Measurements from ENCODE around the gene MAP3K5. TPM values are rescaled to one million over a fixed set of nuclear protein-coding genes. Genes with fewer than 3 reads are reported as not detected.
"Not testable (repeated sequence)": the region's sequence is repeated elsewhere in the genome, so short reads cannot be mapped to it uniquely, and the experiment has no call there.

MAP3K5 gene
- total RNA-seq, 1 donor from 2014 or later, result 24.4 TPM

DNA sequence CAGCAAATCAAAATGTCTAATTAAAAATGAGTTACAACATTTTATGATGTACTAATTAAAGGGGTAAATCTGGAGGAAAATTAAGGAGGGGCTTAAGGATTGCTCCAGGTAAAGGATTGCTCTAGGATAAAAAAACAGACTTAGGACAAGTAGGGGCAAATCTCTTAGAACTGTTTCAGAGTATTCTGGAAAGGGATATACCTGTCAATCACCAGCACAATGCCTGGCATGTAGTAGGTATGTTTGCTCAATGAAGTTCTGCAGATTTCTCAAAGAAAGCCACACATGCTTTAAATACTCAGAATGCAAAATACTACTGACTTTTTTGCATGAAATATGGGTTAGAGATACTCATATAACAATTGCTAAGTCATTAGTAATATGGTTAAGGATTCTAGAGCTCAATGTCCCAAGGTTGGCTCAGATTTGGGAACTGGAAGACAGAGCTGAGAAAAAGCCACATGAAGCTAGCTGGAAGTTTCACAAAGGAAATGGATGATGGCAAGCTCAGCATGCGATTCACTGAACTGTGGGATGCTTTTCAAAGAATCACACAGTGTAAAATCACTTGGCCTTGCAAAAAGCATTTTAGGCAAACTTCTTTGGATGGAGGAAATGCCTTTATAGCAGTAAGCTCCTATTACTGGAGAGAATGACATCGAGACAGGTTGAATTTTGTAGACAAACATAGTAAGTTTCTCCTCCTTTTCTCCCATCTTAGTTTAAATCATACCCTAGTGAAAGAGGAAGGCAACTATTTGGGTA, 72.8 kb downstream of the MAP3K5 start:
- DNase-seq (no peak), ATAC-seq (ENCODE audit: low read depth) (peak; percentile 41)
- H3K27ac Mint-ChIP-seq, result peak overlapping the region; percentile 86
- no peaks in the 10 kb centered on the region for H3K36me3 Mint-ChIP-seq (ENCODE audit: low read depth)
- intact Hi-C loops (cut with micrococcal nuclease), result loop anchor here (1.0 to 10.0 kb wide), 4 partner anchors 15 to 205 kb away; partner anchors contain the start of gene SLC35D3
- peak overlapping the region; percentile 67 for H3K4me3 Mint-ChIP-seq
- H3K4me1 Mint-ChIP-seq, result peaks cover 72% of the 10 kb centered on the region
- POLR2A ChIA-PET, result interaction anchor here (0.9 to 5.2 kb wide), 3 partner anchors 44 to 72 kb away, joined by 4 to 53 read pairs (median 6); partner anchors contain the start of gene MAP3K5
- TF ChIP-seq, protein P1, sequence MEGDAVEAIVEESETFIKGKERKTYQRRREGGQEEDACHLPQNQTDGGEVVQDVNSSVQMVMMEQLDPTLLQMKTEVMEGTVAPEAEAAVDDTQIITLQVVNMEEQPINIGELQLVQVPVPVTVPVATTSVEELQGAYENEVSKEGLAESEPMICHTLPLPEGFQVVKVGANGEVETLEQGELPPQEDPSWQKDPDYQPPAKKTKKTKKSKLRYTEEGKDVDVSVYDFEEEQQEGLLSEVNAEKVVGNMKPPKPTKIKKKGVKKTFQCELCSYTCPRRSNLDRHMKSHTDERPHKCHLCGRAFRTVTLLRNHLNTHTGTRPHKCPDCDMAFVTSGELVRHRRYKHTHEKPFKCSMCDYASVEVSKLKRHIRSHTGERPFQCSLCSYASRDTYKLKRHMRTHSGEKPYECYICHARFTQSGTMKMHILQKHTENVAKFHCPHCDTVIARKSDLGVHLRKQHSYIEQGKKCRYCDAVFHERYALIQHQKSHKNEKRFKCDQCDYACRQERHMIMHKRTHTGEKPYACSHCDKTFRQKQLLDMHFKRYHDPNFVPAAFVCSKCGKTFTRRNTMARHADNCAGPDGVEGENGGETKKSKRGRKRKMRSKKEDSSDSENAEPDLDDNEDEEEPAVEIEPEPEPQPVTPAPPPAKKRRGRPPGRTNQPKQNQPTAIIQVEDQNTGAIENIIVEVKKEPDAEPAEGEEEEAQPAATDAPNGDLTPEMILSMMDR (IDR thresholded peaks at IDR 0.05), result no peak
- no peaks in the 10 kb centered on the region for H3K27me3 Mint-ChIP-seq
- CTCF ChIA-PET, result interaction anchor here (1.6 to 6.5 kb wide), 3 partner anchors 17 to 75 kb away, joined by 3 to 55 read pairs (median 7); partner anchors contain the start of gene MAP3K5
- H3K9me3 Mint-ChIP-seq, result no peaks in the 10 kb centered on the region

DNA sequence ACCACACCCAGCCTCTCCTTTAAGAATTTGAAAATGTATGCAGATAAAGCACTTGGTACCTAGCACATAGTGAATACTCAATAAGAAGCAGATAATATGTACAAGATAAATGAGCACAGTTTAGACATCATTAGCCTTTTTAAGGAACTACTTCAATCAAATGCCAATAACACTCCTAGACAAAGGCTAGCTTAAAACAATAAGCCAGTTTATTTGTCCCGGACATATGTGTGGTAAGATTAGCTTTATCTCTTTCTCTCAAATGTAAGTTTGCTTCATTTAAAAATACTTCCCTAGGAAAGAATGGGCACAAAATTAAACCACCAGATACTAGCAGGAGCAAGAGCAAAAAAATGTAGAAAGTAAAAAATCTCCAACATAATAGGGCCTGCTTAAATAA, 73.8 kb downstream of the MAP3K5 start:
- intact Hi-C loops (cut with micrococcal nuclease), result loop anchor here (2.0 to 5.0 kb wide), 2 partner anchors 14 to 71 kb away; no protein-coding TSS in a partner anchor
- CTCF ChIA-PET, result interaction anchor here (1.6 to 6.5 kb wide), 2 partner anchors 16 to 74 kb away, joined by 3 to 55 read pairs; partner anchors contain the start of gene MAP3K5
- peaks cover 64% of the 10 kb centered on the region for H3K4me1 Mint-ChIP-seq

DNA sequence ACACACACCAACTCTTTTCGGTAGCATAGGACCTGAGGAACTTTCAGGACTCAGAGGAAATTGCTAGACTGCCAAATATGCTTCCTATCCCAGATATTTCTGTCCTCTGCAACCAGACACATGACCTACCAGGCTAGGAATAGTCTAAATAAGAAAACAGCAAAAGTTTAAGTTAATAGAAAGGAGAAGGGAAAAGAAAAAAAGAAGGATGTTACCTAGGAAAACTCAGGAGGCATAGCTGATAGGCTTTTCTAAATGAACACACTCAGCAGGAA, 74.6 kb downstream of the MAP3K5 start:
- no peak for ATAC-seq (ENCODE audit: low read depth)
- H3K27ac Mint-ChIP-seq, result peak overlapping the region; percentile 81
- ChIA-PET CTCF (interaction anchor here (2.5 to 6.5 kb wide), 2 partner anchors 74 to 75 kb away, joined by 12 to 55 read pairs; partner anchors contain the start of gene MAP3K5), POLR2A (interaction anchor here (0.6 to 5.2 kb wide), 4 partner anchors 64 to 112 kb away, joined by 3 to 53 read pairs (median 6); partner anchors contain the start of gene MAP3K5)
- H3K4me1 Mint-ChIP-seq, result peaks cover 68% of the 10 kb centered on the region
- no peaks in the 10 kb centered on the region for H3K27me3 Mint-ChIP-seq
- H3K4me3 Mint-ChIP-seq, result peak overlapping the region; percentile 28
- peaks cover 3% of the 10 kb centered on the region for H3K36me3 Mint-ChIP-seq (ENCODE audit: low read depth)
- intact Hi-C loops (cut with micrococcal nuclease), result loop anchor here (5.0 kb wide), 1 partner anchor 70 kb away; no protein-coding TSS in a partner anchor
- no peak for DNase-seq
- no peaks in the 10 kb centered on the region for H3K9me3 Mint-ChIP-seq
- TF ChIP-seq, protein P1 (IDR thresholded peaks at IDR 0.05), result no peak

More for the DNA sequence above, 73.8 kb downstream of the MAP3K5 start:
- Mint-ChIP-seq H3K9me3 (no peaks in the 10 kb centered on the region), H3K36me3 (ENCODE audit: low read depth) (no peaks in the 10 kb centered on the region), H3K27me3 (no peaks in the 10 kb centered on the region), H3K27ac (peak overlapping the region; percentile 56), H3K4me3 (no peak overlapping the region)
- no peak for ATAC-seq (ENCODE audit: low read depth)
- no peak for DNase-seq
- POLR2A ChIA-PET, result interaction anchor here (1.4 to 5.2 kb wide), 2 partner anchors 67 to 73 kb away, joined by 5 to 53 read pairs; partner anchors contain the start of gene MAP3K5
- TF ChIP-seq, protein P1 (IDR thresholded peaks at IDR 0.05), result no peak

- no peaks in the 10 kb centered on the region for H3K9me3 Mint-ChIP-seq
- H3K27ac Mint-ChIP-seq, result peak overlapping the region; percentile 81
- no peaks in the 10 kb centered on the region for H3K27me3 Mint-ChIP-seq
- peak overlapping the region; percentile 48 for H3K4me3 Mint-ChIP-seq
- ATAC-seq (ENCODE audit: low read depth) (no peak), DNase-seq (no peak)
- intact Hi-C loops (cut with micrococcal nuclease), result loop anchor here (5.0 kb wide), 1 partner anchor 70 kb away; no protein-coding TSS in a partner anchor
- H3K36me3 Mint-ChIP-seq (ENCODE audit: low read depth), result peaks cover 7% of the 10 kb centered on the region
- CTCF ChIA-PET, result interaction anchor here (2.5 to 6.5 kb wide), 2 partner anchors 74 to 75 kb away, joined by 12 to 55 read pairs; partner anchors contain the start of gene MAP3K5
- TF ChIP-seq, protein P1 (IDR thresholded peaks at IDR 0.05), result no peak
- POLR2A ChIA-PET, result interaction anchor here (0.6 to 5.2 kb wide), 4 partner anchors 64 to 111 kb away, joined by 3 to 53 read pairs (median 6); partner anchors contain the start of gene MAP3K5
- peaks cover 72% of the 10 kb centered on the region for H3K4me1 Mint-ChIP-seq
These were observed 75.2 kb downstream of the MAP3K5 start for GRCh38 chr6:136716917-136717715.

DNA sequence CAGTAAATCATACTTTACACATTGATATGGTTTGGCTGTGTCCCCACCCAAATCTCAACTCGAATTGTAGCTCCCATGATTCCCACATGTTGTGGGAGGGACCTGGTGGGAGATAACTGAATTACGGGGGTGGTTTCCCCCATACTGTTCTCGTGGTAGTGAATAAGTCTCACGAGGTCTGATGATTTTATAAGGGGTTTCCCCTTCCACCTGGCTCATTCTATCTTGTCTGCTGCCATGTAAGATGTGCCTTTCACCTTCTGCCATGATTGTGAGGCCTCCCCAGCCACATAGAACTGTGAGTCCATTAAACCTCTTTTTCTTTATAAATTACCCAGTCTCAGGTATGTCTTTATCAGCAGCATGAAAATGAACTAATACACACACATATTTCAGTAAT, 79.6 kb downstream of the MAP3K5 start:
- H3K4me3 Mint-ChIP-seq; ATAC-seq (ENCODE audit: low read depth); H3K27me3 Mint-ChIP-seq; intact Hi-C loops (cut with micrococcal nuclease); H3K27ac Mint-ChIP-seq; DNase-seq; H3K9me3 Mint-ChIP-seq: not testable (repeated sequence)
- Mint-ChIP-seq H3K4me1 (peaks cover 38% of the 10 kb centered on the region), H3K36me3 (ENCODE audit: low read depth) (peaks cover 22% of the 10 kb centered on the region)
- ChIA-PET CTCF (interaction anchor here (1.6 to 5.3 kb wide), 2 partner anchors 13 to 80 kb away, joined by 3 to 24 read pairs; partner anchors contain the start of gene MAP3K5), POLR2A (interaction anchor here (1.2 kb wide), 1 partner anchor 80 kb away, joined by 3 read pairs; the partner anchor contains the start of gene MAP3K5)
